Suppressor macrophage (primary cell): ENCODE data around the gene XAB2.
"Not testable (repeated sequence)": the region's sequence is repeated elsewhere in the genome, so short reads cannot be mapped to it uniquely, and the experiment has no call there.

ENCODE experiments used
- DNase-seq, 4 experiments: peaks; one replicate each; pipeline ENCODE4 v3.0.0-alpha.2; 2020 to 2022

Gene XAB2

DNA sequence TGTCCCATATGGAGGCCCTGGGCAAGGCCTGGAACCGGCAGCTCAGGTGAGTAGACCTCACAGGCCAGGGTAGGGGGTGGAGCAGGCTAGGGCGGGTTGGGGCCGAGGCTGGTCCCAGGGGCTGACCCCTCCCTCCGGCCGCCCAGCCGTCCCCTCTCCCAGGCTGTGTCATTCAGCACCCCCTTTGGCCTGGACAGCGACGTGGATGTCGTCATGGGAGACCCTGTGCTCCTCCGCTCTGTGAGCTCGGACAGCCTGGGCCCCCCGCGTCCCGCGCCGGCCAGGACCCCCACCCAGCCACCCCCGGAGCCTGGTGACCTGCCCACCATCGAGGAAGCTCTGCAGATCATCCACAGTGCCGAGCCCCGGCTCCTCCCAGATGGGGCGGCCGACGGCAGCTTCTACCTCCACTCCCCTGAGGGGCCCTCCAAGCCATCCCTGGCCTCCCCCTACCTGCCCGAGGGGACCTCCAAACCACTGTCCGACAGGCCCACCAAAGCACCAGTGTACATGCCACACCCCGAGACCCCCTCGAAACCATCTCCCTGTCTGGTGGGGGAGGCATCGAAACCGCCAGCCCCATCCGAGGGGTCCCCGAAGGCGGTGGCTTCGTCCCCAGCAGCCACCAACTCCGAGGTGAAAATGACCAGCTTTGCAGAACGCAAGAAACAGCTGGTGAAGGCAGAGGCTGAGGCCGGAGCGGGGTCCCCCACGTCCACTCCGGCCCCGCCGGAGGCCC is 17.6 kb downstream of the XAB2 start:
- no peak for DNase-seq

DNA sequence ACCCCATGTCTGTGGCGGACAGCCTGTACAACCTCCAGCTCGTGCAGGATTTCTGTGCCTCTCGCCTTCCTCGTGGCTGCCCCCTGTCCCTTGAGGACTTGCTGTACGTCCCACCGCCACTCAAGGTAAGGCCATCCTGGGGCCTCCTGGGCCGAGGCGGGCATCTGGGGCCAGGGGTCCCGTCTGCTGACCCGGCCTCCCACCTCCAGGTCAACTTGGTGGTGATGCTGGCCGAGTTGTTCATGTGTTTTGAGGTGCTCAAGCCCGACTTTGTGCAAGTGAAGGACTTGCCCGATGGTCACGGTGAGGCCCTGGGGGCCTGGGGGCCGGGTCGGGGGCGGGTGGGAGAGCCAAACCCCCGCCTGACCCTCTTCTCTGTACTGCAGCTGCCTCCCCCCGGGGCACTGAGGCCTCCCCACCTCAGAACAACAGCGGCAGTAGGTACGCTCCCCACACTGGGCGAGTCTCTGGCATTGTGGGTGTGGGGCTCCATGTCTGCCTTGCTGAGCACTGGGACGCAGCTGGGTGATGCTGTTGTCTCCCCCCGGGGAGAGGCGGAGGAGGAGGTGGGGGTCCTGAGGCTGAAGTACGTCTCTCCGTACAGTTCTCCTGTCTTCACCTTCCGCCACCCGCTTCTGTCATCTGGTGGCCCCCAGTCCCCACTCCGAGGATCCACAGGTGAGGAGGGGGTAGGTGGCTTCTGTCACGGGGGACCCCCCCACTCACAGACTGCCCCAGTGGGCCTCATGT is 18.7 kb downstream of the XAB2 start:
- no peak for DNase-seq

DNA sequence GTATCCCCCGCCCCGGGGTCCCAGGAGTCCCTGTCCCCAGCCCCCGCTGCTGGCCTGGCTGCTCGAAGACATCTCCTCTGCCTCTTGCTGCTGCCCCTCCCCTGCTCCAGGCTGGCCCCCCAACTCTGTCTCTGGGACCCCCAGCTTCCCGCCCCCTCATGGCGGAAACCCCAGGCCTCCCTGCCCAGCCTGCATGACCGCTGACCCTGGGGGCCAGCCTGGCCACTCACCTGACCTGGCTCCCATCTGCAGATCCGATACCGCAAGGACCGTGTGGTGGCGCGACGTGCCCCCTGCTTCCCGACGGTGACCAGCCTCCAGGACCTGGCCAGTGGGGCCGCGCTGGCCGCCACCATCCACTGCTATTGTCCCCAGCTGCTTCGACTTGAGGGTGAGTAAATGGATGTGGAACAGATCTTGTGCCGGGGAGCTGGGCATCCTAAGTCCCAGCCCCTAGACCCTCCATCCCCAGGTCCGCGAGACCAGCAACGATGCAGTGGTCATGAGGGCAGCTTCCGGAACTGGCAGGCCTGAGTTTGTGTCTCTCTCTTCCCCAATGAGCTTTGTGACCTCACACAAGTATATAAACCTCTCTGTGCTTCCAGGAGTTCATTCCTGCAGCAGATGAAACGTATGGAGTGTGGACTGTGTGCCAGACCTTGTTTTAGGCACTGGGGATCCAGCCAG is 21.3 kb downstream of the XAB2 start:
- no peak for DNase-seq

DNA sequence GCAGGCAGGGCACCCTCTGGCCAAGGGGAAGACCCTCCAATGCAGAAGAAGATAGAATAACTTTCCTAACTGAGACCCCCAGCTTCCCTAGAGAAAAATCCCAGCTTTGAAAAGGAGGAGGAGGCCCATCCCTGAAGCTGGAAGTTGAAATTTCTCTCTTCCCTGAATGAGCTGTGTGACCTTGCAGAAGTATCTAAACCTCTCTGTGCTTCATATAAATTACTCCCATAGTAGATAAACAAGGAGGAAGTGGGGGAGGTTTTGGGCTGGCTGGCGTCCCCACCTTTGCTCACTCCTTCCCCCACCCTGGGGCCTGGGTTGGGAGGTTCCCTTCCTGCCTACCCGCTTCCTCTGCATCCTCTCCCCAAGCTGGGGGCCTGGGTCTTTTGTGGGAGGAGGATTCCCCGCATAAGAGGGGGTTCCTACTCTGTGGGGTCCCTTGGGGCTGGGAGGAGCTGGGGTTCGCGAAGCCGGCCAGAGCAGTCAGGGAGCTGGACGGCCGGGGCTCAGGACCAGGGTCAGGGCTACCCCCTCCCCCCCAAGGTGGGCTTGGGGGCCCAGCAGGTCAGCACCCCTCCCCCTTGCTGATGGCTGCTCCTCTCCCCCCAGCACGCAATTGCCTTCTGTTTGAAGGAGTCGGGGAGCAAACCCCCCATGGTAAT is 22.0 kb downstream of the XAB2 start:
- DNase-seq: no peak

DNA sequence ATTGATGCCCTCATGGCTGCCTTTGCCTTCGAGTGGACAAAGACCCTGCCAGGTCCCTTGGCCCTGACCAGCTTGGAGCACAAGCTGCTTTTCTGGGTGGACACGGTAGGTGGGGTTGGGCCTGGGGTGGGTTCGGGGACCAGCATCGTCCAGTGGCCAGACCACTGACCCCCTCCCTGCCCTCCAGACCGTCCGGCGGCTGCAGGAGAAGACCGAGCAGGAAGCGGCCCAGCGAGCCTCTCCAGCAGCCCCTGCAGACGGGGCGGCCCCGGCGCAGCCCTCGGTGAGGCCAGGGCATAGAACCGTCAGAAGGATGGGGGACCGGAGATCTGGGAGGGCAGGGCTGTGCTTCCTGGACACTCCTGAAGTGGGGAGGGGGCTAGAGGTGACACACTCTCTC is 23.1 kb downstream of the XAB2 start:
- no peak for DNase-seq

DNA sequence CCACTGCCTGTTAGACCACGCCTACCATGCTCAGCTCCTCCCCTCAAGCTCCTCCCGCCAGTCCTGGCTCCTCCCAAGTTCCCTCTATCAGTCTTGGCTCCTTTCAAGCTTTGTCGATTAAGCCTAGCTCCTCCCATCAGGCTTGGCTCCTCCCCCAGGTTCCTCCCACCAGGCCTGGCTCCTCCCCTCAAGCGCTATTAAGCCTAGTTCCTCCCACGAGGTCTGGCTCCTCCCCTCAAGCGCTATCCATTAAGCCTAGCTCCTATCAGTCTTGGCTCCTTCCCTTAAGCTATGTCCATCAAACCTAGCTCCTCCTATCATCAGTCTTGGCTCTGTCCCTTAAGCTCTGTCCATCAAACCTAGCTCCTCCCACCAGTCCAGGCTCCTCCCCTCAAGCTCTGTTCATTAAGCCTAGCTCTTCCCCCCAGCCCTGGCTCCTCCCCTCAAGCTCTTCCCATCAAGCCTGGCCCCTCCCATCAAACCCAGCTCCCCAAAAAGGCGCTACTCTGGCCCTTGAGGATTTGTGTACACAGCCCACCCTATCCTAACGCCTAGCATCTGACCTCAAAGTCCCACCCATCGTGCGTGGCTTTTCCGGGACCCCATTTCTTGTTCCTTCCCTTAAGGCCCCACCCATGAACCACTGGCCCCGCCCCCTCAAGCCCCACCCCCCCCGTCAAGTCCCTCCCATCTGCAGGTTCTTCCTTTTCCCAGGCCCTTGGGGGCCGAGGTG is 23.7 kb downstream of the XAB2 start:
- peak; percentile 16 to 30 (median 26) for DNase-seq

DNA sequence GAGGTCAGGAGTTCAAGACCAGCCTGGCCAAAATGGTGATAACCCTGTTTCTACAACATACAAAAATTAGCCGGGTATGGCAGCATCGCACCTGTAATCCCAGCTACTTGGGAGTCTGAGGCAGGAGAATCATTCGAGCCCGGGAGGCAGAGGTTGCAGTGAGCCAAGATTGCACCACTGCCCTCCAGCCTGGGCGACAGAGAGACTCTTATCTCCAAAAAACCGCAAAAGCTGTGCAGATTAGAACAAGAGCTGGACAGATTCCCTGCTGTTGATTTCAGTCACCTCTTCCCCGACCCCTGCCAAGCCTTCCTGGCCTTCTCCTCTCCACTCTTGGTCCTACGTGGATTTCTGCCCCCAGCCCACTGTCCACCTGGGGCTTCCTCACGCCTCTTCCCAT is 25.4 kb downstream of the XAB2 start:
- no peak for DNase-seq

DNA sequence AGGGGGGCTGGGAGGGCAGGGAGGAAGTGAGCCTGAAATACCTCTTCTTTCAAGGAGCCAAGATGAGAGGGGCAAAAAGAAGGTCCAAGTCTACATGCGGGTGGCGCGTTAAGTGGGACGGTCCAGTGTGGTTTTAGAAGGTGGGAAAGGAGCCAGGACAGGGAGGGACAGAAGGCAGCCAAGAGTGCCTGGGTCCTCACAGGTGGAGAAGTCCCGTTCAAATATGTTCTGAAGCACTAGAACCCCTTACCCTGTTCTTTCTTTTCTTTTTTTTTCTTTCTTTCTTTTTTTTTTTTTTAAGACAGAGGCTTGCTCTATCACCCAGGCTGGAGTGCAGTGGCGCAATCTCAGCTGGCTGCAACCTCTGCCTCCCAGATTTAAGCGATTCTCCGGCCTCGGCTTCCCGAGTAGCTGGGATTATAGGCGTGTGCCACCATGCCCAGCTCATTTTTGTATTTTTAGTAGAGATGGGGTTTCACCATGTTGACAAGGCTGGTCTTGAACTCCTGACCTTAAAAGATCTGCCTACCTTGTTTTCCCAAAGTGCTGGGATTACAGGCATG is 26.3 kb downstream of the XAB2 start:
- DNase-seq: no peak

DNA sequence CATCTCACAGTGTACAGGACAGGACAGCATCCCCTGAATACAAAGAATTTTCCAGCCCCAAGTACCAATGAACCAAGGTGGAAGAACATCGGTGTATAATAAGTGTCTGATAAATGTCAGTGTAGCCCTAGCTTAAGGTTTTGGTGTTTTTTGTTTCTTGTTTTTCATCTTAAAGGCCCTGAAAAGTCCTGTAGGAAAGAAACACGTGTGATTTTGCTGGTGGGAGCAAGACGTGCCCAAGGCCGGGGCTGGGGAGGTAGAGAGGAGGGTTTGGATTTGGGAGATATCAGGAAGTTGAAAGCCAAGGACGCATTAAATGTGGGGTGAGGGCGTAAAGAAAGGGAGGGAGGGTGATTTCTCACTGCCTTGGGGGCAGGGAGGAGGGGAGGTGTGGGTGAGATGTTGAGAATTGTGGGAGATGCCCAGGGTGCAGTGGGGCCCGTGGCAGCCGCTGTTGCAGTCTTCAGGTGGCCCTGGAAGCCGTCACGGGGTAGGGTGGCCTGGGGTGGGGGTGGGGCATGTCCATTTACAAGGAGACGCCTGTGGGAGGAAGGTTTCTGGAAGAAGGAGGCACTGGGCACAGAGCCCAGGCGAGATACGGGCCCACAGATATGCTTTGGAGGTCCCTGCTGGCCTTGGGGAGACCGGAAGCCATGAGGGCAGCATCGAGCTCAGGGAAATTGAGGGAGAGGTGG is 27.0 kb downstream of the XAB2 start:
- no peak for DNase-seq

DNA sequence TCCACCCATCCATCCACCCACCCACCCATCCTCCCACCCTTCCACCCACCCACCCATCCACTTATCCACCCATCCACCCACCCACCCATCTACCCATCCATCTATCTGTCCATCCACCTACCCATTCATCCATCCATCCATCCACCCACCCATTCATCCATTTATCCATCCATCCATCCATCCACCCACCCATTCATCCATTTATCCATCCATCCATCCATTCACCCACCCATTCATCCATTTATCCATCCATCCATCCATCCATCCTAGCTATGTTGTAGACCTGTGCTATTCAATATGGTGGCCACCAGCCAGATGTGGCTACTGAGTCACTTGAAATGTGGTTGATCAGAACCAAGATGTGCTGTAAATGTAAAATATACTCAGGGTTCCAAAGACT is 28.6 kb downstream of the XAB2 start:
- DNase-seq: no peak

DNA sequence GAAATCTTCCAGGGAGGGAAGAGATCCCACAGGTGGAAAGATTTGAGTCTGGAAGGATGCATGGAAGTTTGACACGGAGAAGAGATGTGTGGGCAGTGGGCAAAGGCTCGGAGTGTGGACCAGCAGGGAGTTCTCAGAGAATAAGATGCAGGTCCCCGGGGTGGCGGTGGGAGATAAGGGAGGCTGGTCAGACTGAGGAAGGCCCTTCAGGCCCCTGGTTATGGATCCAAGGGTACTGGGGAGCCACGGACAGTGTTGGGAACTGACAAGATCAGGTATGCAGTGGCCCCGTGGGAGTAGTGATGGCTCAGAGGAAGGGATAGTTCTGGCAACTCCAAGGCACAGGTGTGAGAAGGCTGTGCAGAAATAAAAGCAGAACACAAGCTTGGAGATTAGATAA is 31.2 kb downstream of the XAB2 start:
- no peak for DNase-seq

DNA sequence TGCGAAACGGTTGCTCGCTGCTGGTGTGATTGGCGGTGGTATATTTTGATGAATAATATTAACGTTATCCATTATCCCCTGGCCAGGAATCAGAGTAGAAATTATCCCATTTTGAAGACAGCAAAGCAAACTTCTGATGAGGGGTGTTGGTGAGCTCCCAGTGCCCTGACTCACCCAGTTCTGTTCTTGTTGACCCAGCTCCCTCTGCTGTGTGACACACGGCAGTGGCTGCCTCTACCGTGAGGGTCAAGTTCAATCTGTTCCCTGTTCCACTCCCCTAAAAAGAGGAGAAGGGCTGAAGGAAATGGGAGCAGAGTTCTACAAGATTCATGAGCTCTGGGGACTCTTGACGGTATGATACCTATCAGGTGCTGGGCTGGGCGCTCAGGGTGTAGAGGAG is 31.7 kb downstream of the XAB2 start:
- DNase-seq: no peak

DNA sequence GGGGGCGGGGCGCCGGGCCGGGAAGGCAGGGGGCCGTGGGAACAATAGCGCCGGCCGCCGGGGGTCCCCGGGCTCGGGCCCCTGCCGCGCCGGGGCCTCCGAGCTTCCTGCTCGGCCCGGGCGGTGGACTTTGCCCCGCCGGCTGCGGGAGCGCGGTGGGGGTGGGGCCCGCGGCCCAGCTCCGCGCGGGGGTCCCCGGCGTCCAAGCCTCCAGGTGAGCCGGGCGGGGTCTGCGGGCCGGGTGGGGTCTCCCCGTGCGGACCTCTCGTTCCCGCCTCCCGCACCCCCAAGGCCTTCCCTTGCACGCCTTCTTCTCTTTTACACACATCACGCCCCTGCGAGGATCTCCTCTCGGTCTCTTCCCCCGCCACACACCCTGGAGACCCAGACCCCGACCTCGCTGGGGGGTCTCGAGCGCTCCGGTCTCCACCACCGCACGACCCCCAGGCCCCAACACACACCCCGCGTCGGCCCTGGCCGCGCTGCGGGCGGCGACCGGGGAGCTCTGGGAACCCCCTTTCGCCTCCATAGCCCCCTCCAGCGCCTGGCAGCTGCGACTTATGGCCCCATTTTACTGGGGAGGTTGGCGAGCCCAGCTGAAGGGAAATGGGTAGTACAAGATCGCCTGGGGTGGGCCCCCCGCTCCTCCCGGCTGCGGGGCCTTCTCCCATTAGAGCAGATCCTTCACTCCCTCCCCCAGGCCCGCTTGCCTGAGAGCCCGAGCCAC is 33.0 kb downstream of the XAB2 start:
- DNase-seq: no peak

DNA sequence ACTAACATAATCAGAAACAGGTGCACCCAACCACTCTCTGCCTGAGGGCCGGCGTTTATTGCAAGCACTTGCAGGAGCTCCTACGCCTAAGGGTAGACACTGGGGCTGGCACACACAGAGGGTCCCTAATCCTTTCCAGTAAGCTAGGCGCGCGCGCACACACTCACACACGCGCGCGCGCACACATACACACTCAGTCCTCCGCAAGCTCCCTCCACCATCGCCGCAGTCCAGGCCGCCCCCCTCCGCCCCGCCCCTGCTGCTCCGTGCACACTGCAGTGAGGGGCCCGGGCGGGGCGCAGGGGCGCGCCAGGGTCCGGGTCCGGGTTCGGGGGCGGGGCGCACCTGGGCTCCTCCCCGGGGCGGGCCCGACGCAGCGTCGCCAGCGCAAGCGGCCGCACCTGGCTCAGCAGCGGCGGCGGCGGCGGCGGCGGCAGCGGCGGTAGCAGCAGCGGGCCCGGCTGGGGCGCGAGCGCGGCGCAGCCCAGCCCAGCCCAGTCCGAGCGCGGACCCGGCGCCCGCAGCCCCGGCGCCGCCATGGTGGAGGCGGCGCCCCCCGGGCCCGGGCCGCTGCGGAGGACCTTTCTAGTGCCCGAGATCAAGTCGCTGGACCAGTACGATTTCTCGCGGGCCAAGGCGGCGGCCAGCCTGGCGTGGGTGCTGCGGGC is 33.7 kb downstream of the XAB2 start, which contains the start of gene CAMSAP3:
TSS of gene CAMSAP3 (plus strand) at position 398 of the 668 bp plus-strand sequence. CDS start at position 538, 140 bp downstream.
- peak in 2 of 4 experiments; percentile 30 to 48 for DNase-seq

DNA sequence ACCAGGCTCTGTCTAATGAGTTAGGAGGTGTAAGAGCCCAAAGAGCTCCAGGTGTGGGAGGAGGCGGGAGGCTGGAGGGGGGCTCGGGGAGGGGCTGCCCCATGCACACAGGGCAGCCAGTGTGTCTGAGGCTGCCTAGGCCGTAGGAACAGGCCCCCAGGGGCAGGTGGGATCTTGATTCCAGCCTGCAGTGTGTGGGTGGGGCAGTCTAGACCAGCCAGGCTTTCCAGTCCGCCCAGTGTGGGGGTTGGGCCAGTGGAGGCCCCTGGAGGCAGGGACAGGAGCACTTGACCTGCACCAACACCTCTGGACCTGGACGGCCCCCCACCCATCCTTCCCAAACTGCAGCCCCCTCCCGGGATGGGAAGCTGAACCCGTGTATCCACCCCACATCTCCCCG is 39.1 kb downstream of the XAB2 start:
- DNase-seq: no peak

DNA sequence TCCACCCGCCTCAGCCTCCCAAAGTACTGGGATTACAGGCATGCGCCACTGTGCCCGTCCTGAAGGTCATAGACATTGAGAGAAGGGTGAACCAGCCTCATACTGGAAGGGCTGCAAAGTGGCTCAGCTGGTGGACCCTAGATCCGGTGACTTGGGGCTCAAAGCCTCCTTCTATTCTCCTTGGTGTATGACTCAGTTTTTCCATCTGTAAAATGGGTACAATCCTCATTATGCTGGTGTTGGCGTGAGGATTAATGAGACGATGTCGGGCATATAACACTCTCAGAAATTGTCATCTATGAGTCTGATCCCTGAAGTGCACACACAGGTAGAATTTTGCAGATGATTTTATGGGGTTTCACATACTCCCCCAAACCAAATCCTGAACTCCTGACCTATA is 39.5 kb downstream of the XAB2 start:
- no peak for DNase-seq

DNA sequence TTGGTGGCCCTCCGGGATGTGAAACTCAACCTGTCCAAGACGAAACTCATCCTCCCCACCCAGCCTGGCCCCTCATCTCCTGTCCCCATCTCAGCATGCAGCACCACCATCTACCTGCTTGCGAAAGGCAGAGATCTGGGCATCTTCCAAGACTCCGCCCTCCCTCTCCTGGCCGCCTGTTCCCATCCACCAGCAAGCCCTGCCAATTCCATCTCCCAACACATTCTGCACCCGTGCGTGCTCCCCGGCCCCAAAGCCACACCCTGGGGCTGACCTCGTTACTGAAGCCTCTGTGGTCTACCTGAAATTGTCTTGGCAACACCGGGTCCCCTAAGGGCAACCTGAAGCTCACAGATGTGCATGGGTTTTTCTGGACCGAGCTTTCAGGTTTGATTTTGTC is 46.9 kb downstream of the XAB2 start:
- DNase-seq: no peak

DNA sequence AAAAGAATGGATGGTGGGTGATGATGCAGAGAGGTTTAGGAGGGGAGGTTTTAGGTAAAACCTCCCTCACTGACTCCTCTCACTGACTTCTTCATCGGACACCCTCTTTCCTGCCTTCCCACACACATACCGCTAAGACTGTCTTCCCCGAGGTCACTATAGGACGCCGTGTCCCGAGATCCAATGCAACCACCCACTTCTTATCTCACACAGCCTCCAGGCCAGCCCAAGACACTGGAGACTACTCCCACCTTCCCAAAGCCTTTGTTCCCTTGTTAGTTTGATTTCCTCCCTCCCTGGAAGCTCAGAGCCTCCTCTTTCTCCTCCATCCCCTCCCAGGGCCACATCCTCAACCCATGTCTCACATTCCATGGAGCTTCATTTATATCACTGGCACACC is 50.2 kb downstream of the XAB2 start:
- no peak for DNase-seq

DNA sequence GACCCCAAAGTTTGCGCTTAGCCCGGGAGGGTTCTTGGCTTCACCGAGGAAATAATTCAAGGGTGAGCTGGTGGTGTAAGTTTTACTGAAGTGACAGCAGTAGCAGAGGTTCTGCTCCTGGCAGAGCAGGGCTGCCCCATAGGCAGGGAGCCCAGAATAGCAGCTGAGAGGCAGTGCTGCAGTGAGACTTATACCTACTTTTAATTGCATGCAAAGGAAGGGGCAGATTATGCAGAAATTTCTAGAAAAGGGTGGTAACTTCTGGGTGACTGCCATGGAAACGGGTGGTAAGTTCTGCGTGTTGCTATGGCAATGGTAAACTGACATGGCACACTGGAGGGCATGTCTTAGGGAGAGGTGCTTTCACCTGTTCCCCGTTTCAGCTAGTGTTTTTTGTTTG is 51.2 kb downstream of the XAB2 start:
- DNase-seq: no peak

DNA sequence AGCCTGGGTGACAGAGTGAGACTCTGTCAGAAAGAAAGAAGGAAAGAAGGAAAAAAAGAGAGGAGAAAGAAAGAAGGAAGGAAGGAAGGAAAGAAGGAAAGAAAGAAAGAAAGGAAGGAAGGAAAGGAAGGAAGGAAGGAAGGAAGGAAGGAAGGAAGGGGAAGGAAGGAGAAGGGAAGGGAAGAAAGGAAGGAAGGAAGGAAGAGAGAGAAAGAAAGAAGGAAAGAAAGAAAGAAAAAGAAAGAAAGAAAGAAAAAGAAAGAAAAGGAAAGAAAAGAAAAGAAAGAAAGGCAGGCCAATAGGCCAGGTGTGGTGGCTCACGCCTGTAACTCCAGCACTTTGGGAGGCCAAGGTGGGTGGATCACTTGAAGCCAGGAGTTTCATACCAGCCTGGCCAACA is 51.9 kb downstream of the XAB2 start:
- not testable (repeated sequence) for DNase-seq
